SK-N-SH treated with all-trans-retinoic acid at 6 μM for 48 hours (cell line): ENCODE data around the gene EEF1AKMT3.
"Not testable (repeated sequence)": the region's sequence is repeated elsewhere in the genome, so short reads cannot be mapped to it uniquely, and the experiment has no call there.

Experiments used
- ATAC-seq: fragments of 200-7000 bp; cut with Tn5 transposase; 3 replicates; pipeline ENCODE4 v1.9.1; 2020; ENCODE audit warnings: mild to moderate bottlenecking, moderate library complexity
- ARNTL ChIP-seq: fragments of 450-650 bp; formaldehyde crosslinking; IDR thresholded peaks from 2 replicates; pipeline ENCODE4 v1.5.0; 2020; ENCODE audit warnings: low read depth, mild to moderate bottlenecking, moderate library complexity, borderline replicate concordance
- BACH2 ChIP-seq: fragments of 250-450 bp; sonication (Bioruptor Pico); IDR thresholded peaks from 2 replicates; pipeline ENCODE4 v1.9.0; 2021; ENCODE audit warnings: mild to moderate bottlenecking, borderline replicate concordance
- GLIS3 ChIP-seq: fragments of 250-450 bp; sonication (Bioruptor Pico); IDR thresholded peaks from 2 replicates; pipeline ENCODE4 v1.5.0; 2020; ENCODE audit warnings: mild to moderate bottlenecking, moderate library complexity
- OSR1 ChIP-seq: fragments of 250-450 bp; sonication (Bioruptor Pico); IDR thresholded peaks from 2 replicates; pipeline ENCODE4 v1.8.0; 2022; ENCODE audit warnings: moderate library complexity, mild to moderate bottlenecking, inconsistent platforms
- RARB ChIP-seq: fragments of 250-450 bp; sonication (Bioruptor Pico); IDR thresholded peaks from 2 replicates; pipeline ENCODE4 v1.8.0; 2021; ENCODE audit warnings: mild to moderate bottlenecking, moderate library complexity
- SNAI2 ChIP-seq: fragments of 250-450 bp; sonication (Bioruptor Pico); IDR thresholded peaks from 2 replicates; pipeline ENCODE4 v1.5.0; 2020; ENCODE audit warnings: mild to moderate bottlenecking, moderate library complexity
- ZC3H10 ChIP-seq: fragments of 250-450 bp; sonication (Bioruptor Pico); IDR thresholded peaks from 2 replicates; pipeline ENCODE4 v1.5.1; 2021; ENCODE audit warnings: mild to moderate bottlenecking, moderate library complexity
- ZFP3 ChIP-seq: fragments of 250-450 bp; sonication (Bioruptor Pico); IDR thresholded peaks from 2 replicates; pipeline ENCODE4 v1.5.0; 2020; ENCODE audit warnings: mild to moderate bottlenecking, moderate library complexity
- ZFP30 ChIP-seq: fragments of 450-650 bp; formaldehyde crosslinking; IDR thresholded peaks from 2 replicates; pipeline ENCODE4 v1.5.0; 2022; ENCODE audit warnings: mild to moderate bottlenecking, moderate library complexity
- ZNF565 ChIP-seq: fragments of 450-650 bp; formaldehyde crosslinking; conservative IDR thresholded peaks from 2 replicates; pipeline ENCODE4 v1.5.0; 2020; ENCODE audit warnings: low read depth, mild to moderate bottlenecking, moderate library complexity
- TF ChIP-seq, protein P1 (sequence below): fragments of 250-450 bp; sonication (Bioruptor Pico); IDR thresholded peaks from 2 replicates; pipeline ENCODE4 v1.8.0; 2020; ENCODE audit warnings: mild to moderate bottlenecking, moderate library complexity, borderline replicate concordance
- TF ChIP-seq, protein P2 (sequence below): fragments of 250-450 bp; sonication (Bioruptor Pico); IDR thresholded peaks from 2 replicates; pipeline ENCODE4 v1.5.1; 2021; ENCODE audit warnings: mild to moderate bottlenecking, moderate library complexity
- TF ChIP-seq, protein P3 (sequence below): fragments of 250-450 bp; sonication (Bioruptor Pico); IDR thresholded peaks from 2 replicates; pipeline ENCODE4 v1.5.1; 2020; ENCODE audit warnings: low read depth, mild to moderate bottlenecking, moderate library complexity
- TF ChIP-seq, protein P4 (sequence below): fragments of 250-450 bp; sonication (Bioruptor Pico); IDR thresholded peaks from 2 replicates; pipeline ENCODE4 v1.8.0; 2021; ENCODE audit warnings: low read depth, mild to moderate bottlenecking, moderate library complexity, borderline replicate concordance

The EEF1AKMT3 gene

DNA sequence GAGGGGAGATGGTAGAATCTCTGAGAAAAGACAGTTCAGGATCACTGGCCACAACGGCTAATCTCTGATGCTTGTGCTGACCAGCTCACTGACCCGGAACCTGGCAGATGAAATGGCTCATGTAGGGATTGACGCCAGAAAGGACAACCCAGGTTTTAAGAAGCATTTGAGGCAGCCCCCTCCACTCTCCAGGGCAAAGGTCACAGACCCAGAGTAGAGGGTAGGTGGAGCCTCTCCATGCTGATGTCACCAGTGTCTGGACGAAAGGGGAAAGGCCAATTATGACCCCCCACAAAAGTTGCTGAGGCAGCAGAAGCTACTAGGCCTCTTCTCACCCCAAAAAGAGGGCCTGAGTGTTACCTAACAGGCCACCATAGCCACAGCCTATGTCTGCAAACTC lies 1.7 kb upstream of the EEF1AKMT3 start (continued):
- no peak for TF ChIP-seq RARB (CRISPR knock-in tag)
- TF ChIP-seq ZC3H10 (CRISPR knock-in tag), result no peak
- no peak for TF ChIP-seq SNAI2 (CRISPR knock-in tag)

DNA sequence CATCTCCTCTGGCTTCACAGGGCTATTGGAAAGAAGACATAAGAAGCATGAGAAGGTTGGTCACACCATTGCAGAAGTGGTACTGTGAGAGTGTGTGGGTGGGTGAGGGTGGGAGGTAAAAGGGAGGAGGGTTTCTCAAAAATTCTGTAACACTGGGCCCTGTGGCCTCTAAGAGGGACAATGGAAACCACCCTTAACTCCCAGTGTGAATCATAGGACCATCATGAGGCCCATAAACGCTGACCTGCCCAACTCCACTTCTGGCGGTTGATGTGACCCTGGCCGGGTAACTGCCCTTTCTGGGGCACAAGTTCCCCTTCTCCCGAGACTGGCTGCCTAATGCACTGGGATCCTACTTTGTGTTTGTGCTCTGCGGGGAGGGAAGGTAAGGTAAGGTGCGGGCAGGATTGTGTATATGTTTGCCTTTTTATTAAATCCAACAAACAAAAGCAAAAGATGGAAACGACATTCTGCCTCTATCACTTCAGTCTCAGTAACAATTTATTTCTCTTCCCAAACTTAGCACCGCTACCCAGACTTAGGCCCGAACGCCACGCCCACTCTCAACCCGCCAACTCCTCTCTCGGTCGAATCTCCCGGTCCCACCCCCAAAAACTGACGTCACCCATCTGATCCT lies 1.1 kb upstream of the EEF1AKMT3 start:
- TF ChIP-seq, protein P1, sequence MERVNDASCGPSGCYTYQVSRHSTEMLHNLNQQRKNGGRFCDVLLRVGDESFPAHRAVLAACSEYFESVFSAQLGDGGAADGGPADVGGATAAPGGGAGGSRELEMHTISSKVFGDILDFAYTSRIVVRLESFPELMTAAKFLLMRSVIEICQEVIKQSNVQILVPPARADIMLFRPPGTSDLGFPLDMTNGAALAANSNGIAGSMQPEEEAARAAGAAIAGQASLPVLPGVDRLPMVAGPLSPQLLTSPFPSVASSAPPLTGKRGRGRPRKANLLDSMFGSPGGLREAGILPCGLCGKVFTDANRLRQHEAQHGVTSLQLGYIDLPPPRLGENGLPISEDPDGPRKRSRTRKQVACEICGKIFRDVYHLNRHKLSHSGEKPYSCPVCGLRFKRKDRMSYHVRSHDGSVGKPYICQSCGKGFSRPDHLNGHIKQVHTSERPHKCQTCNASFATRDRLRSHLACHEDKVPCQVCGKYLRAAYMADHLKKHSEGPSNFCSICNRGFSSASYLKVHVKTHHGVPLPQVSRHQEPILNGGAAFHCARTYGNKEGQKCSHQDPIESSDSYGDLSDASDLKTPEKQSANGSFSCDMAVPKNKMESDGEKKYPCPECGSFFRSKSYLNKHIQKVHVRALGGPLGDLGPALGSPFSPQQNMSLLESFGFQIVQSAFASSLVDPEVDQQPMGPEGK, result no peak
- no peak for TF ChIP-seq BACH2 (CRISPR knock-in tag)
- TF ChIP-seq OSR1, result no peak
- no peak for TF ChIP-seq ZNF565 (CRISPR knock-in tag)
- no peak for TF ChIP-seq ZFP3
- TF ChIP-seq, protein P2, sequence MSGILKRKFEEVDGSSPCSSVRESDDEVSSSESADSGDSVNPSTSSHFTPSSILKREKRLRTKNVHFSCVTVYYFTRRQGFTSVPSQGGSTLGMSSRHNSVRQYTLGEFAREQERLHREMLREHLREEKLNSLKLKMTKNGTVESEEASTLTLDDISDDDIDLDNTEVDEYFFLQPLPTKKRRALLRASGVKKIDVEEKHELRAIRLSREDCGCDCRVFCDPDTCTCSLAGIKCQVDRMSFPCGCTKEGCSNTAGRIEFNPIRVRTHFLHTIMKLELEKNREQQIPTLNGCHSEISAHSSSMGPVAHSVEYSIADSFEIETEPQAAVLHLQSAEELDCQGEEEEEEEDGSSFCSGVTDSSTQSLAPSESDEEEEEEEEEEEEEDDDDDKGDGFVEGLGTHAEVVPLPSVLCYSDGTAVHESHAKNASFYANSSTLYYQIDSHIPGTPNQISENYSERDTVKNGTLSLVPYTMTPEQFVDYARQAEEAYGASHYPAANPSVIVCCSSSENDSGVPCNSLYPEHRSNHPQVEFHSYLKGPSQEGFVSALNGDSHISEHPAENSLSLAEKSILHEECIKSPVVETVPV (CRISPR knock-in tag), result no peak
- TF ChIP-seq, protein P3, sequence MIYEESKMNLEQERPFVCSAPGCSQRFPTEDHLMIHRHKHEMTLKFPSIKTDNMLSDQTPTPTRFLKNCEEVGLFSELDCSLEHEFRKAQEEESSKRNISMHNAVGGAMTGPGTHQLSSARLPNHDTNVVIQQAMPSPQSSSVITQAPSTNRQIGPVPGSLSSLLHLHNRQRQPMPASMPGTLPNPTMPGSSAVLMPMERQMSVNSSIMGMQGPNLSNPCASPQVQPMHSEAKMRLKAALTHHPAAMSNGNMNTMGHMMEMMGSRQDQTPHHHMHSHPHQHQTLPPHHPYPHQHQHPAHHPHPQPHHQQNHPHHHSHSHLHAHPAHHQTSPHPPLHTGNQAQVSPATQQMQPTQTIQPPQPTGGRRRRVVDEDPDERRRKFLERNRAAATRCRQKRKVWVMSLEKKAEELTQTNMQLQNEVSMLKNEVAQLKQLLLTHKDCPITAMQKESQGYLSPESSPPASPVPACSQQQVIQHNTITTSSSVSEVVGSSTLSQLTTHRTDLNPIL (CRISPR knock-in tag), result no peak
- TF ChIP-seq, protein P4, sequence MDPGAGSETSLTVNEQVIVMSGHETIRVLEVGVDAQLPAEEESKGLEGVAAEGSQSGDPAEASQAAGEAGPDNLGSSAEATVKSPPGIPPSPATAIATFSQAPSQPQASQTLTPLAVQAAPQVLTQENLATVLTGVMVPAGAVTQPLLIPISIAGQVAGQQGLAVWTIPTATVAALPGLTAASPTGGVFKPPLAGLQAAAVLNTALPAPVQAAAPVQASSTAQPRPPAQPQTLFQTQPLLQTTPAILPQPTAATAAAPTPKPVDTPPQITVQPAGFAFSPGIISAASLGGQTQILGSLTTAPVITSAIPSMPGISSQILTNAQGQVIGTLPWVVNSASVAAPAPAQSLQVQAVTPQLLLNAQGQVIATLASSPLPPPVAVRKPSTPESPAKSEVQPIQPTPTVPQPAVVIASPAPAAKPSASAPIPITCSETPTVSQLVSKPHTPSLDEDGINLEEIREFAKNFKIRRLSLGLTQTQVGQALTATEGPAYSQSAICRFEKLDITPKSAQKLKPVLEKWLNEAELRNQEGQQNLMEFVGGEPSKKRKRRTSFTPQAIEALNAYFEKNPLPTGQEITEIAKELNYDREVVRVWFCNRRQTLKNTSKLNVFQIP (CRISPR knock-in tag), result no peak
- no peak for TF ChIP-seq SNAI2 (CRISPR knock-in tag)
- ATAC-seq, result peak; percentile 81

DNA sequence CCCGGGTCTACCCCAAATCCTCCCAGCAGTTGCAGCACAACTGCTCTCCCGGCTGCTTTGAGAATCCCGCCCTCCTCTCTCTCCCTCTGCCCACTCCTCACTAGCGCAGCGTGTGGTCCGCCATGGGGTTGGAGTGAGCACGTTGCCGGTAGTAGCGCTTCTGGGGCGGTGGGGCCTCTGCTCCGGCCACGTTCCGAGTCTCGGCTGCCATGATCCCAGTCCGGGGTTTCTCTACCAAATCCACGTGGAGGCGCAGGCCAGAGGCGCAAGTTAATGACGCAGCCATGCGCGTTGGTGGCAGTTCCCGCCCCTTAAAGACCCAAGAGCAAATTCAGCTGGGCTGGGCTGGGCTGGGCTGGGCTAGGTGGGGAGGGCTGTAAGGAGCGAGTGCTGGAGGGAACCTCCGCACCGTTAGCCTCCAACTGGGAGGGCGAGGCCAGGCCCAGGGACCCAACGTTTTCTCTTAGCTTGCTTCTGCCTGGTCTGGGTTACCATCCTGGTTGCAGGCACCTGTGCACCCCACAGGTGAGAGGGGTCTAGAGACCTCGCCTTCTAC lies 463 bp upstream of the EEF1AKMT3 start, which contains the start of gene METTL1:
TSS of gene METTL1 (minus strand) at position 233 of the 556 bp plus-strand sequence. CDS start at position 211, 22 bp downstream.
- TF ChIP-seq, protein P2 (CRISPR knock-in tag), result no peak
- TF ChIP-seq, protein P4 (CRISPR knock-in tag), result no peak
- TF ChIP-seq, protein P1, result 0 out of 2 replicates have a peak, but pooled peaks have one; percentile 19
- no peak for TF ChIP-seq GLIS3 (CRISPR knock-in tag)
- no peak for TF ChIP-seq ARNTL (CRISPR knock-in tag)
- TF ChIP-seq ZFP30 (CRISPR knock-in tag), result no peak
- peak; percentile 92 for ATAC-seq

DNA sequence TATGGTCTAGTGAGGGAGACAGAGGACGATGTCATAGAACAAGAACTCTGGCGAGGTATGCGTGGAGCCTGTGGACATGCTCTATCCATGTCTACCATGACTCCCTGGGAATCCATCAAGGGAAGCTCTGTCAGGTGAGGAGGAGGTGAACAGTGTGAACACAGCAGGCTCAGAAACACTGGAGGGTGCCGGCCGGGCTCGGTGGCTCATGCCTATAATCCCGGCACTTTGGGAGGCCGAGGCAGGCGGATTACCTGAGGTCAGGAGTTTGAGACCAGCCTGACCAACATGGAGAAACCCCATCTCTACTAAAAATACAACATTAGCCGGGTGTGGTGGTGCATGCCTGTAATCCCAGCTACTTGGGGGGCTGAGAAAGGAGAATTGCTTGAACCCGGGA lies 2.2 kb downstream of the EEF1AKMT3 start:
- ATAC-seq, result not testable (repeated sequence)
